NCI-H2029 treated with DMSO at 0.1 percent for 48 hours (cell line): ENCODE measurements around the gene KEL.

Experiments used
- DNase-seq: peaks from one replicate; lab custom pipeline; 2025; lab: John Stamatoyannopoulos, UW

KEL gene

DNA sequence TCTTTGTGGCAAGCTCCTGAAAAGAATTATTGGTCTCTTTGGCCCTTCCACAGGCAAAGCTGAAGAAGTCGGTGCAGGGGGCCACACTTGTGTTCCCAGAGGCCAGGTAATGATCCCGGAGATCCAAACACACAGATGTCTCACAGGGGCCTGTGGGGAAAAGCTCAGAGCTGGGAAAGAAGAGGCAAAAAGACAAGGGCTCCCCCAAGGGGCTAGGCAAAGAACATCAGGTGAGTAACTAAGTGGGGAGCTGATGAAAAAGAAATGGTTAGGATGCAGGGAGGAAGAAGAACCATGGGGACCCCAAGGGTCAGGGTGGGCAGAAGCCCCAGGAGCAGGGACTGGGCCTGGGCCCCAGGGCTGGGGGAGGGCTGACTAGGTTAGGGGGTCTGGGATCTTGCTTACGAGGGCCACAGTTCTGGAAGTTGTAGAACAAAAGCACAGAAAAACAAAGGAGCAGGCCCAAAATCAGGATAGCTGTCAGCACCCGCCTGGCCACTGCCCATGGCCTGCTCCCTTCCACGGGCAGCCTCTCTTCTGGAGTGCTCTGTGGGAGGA, 1.1 kb downstream of the KEL start:
- DNase-seq = no peak

DNA sequence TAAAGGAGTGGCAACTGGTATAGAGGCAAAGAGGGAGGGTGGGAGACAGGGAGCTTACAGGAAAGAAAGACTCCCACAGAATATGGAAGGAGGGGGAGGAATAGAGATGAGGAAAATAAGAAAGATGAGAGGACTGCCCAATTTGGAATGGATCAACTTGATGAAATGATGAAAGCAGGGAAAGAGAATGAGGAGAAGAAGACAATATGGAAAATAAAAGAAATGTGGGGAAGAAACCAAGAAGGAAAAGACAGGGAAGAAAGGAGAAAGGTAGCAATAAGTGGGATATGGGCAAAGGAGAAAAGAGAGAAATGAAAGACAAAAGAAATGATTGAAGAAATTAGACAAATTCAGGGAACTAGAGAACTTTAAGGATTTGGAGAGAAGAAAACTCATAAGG, 3.0 kb downstream of the KEL start:
- no peak for DNase-seq

DNA sequence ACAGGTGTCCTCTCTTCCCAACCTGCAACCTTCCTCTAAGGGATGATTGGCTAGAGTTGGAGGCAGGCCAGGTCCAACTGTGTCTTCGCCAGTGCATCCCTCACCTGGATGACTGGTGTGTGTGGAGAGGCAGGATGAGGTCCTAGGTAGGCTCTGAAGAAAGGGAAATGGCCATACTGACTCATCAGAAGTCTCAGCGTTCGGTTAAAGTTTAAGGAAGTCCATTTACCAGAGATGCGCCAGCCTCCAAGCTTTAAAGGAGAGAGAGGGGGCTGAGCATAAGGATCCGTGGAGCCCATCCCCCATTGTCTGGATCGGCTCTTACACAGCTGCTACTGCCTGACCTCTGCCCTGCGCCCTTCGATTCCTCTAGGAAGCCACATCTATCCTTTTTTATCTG, 4.4 kb downstream of the KEL start:
- no peak for DNase-seq

DNA sequence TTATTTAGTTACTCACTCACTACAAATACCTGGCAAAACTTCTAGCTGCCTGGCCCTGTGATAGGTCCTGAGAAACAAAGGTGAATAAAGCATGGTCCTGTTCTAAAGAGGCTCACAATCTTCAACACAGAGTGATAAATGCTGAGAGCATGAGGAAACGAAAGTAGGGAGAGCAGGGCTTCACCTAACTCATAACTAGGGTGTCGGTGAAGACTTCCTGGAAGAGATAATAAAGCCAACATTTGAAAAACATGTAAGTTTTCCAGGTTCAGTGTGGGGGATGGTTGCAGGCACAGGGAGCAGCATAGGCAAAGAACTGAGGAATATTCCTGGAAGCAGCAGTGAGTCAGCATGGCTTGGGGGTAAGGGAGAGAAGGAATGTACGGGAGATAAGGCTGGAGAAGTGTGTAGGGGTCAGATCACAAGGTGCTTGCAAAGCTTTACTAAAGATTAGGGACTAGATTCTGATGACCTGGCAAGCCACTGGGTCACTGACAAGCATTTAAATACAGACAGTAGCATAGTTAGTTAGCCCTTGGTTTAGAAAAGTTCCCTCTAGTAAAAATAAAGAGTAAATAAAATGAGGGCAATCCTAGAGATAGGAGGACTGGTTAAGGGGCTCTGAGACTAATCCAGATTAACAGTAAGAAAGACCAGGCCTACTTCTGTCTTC, 5.1 kb downstream of the KEL start:
- DNase-seq = no peak

- DNase-seq = no peak
Measured at GRCh38 chr7:142954680-142955268, 7.4 kb downstream of the KEL start.

- DNase-seq = no peak
Measured at GRCh38 chr7:142950235-142950634, 11.9 kb downstream of the KEL start.

GRCh38 chr7:142948603-142949002, 13.6 kb downstream of the KEL start:
- DNase-seq = no peak

DNA sequence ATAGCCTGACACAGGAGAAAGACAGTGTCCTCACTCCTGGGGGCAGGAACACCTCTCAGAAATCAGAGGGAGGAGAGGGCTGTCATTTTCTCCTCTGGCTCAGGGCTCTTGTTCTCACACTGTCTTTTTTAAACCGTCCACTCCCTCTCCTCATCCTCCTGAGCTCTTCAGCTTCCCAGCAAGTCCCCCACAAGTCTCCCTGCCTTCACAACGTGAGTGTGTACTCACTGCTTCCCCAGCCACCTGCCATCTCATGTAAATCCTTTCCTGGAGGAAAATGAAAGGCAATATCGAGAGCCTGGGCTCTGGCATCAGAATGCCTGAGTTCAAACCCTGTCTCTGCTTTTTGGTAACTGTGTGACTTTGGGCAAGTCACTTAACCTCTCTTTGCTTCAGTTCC, 17.2 kb downstream of the KEL start:
- no peak for DNase-seq

DNA sequence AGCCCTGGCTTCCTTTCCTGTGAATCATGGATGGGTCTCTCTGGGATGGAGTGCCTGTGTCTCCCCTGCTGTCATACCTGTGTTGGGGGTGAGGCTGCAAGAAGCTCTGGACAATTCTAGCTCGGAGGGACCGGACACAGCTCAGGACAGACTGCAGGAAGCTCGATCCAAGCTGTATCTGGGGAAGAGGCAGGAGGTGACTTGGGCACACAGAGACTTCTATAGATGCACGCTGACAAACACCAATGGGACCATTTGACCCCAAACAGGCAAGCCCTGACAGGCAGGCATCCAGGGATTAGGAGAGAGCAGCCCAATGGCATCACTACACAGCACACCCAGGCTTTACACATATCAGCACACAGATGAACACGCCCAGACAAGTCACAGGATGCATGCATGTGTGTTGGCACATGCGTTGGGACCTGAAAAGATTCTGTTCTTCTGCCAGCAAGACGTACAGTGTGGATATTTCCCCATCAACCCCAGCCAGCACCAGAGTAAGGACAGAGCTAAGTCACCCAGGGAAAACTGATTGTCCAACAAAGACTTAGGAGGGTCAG, 18.4 kb downstream of the KEL start:
- no peak for DNase-seq

DNA sequence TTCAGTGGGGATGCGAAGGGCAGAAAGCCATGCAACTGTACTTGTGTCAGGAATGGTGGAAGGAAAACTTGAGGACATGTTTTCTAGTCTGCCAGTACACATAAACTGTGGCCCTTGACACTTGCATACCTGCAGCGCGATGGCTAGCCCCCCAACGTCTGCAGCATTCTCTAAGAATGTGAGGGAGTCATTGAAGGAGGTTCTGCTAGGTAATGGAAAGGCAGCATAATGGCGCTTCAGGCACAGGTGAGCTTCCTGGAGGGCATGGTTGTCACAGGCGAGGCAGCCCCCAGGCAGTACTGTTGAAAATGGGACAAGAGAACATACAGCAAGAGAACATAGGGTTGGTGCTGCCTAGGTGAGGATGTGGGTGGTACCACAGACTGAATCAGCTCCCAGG, 19.4 kb downstream of the KEL start:
- DNase-seq = no peak

DNA sequence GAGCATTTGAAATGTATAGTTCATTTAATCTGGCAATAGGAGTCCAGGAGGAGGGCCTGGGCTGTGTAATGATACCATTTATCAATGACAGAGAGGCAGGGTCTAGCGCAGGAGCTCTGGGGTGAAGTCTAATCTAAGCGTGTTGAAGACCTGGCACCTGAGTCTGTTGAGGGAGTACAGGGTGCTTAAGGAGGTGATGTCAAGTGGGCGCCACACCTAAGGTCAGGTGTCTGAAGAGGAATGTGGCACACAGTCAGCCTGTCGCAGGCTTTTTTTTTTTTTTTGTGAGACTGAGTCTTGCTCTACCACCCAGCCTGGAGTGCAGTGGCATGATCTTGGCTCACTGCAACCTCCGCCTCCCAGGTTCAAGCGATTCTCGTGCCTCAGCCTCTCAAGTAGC, 20.6 kb downstream of the KEL start:
- no peak for DNase-seq

DNA sequence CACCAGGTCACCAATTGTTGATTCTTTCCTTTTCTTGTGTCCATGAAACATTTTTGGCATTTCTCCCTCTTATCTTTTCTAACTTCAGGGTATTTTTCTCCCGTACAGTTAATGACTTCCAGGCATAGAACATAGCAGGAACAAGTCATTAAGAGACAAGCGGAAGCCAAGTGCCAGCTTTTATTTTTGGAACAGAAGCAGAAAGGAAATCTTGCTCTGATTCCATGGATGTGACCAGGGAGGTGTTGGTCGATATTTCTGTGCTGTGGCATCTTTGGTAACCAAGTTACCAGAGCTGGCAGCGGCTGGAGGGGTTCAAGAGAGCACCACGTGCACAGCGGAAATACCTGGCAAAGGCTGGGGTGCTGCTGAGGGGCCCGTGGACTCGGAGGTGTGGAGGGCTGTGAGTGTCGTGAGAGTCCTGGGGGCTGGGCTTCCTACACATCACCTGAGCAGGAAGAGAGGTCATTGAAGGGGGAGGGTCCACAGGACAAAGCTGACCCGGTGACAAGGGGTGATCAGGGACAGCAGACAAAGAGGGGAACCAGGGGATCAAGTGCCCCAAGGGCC, 21.1 kb downstream of the KEL start:
- no peak for DNase-seq

DNA sequence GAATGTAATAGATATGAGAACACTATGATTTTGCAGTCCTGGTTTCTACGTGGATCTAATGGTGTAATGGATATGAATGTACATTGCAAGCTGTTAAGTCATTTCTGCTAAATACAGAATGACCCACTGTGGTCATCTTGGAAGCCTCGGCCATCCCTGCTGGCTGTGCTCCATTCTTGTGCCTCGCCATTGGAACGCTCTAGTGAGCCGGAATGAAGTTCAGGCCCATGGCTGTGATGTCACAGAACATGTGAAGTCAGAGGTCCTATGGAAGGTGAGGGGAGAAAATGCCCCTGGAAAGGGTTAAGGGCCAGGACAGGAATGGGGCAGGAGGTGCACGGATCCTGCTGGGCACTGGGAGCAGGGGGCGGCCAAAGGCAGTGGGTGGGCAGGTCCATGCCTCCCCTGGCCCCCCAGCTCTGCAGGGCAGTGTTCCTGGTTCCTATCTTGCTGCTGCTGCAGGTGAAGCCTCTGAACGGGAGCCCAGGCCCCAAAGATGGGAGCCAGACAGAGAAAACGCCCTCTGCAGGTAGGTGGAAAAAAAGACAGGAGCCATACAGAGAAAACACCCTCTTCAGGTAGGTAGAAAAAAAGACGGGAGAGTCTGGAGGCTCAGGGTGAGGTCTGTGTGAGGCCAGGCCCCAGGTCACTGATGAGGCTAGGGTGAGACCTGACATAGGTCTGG, 22.8 kb downstream of the KEL start, which contains the start of gene LLCFC1:
Gene LLCFC1, plus strand, starts transcription at position 259 of the 685 bp plus-strand sequence. Its CDS starts 138 bp downstream, at position 397.
- DNase-seq = no peak

DNA sequence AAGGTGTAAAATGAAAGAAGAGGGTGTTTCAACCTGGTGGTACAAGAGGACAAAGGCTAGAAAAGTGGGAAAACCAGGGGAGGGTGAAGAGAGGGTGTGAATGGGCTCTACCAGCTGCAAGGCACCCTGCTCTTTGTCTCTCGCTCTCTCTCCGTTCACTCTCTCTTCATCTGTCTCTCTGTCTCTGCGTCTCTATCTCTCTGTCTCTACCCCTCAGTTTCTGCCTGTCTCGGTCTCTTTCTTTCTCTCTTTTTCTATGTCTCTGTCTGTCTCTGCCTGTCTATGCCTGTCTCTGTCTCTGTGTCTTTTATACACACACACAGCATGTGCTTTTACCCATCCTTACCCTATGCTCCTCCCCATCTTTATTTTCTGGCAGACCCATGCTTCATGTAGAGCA, 23.6 kb downstream of the KEL start:
- DNase-seq = no peak

DNA sequence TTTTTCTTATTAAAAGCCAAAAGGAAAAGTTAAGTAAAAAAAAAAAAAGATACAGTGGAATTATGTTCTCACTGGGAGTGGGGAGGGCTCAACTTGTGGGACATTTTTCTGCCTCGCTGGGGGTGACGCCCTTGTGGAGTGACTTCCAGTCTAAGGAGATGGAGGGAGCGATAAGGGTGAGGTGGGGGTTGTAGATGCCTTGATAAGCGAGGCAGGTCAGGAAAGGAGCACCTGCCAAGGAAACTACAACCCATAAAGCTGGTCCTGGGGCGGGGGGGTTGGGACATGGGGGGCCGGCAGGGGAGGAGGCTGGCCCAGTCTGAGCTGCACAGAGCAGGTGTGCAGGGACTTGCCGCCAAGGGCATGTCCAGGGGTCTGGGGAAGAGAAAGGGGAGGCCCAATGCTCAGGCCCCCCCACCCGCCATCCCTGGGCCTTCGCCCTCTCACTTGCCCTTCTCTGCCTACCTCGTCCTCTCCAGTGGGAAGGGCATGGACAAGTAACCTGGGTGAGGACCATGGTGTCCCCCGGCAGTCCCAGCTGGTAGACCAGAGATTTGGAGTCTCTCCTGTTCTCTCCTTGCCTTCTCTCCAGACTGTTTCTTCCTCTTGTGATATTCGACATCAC, 26.1 kb downstream of the KEL start:
- DNase-seq = no peak

- DNase-seq = no peak
Measured at GRCh38 chr7:142934056-142934455, 28.1 kb downstream of the KEL start.

DNA sequence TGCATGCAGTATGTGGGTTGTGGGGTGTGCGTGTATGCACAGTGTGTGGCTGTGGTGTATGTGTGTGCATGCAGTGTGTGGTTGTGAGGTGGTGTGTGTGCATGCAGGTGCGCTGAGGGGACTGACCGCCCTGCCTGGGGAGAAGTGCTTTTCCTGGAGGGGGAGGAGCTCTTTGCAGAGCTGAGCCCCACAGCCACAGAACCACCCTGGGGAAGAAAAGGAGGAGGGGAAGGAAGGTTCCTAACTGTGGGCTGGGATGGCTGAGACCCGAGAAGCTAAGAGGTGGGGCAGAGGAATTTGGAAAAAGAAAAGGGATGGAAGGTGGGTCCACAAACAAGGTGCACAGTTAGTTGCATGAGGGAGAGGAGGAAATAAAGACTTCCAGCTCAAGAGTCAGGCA, 28.5 kb downstream of the KEL start, which contains the start of gene TRPV5:
Gene TRPV5, minus strand, starts transcription at position 123 of the 400 bp plus-strand sequence. CDS start 287 bp downstream, outside the sequence.
- no peak for DNase-seq

DNA sequence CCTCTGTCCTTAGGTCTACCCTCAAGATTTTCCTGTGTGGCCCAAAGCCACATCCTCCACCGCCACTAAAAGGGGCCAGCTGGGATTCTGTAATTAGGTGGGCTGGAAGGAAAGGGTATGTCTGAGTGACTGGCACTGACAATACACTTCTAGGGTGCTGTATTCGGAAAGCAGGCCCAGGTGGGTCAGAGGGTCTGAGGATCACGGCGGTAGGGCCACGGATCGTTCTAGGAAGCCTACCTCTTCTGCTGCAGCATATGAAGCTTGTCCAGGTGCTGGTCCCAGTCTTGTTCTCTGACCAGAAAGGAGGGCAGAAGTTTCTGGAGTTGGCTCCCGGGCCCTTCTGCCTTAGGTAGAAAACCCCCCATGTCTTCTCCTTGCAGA, 29.1 kb downstream of the KEL start:
- DNase-seq = no peak

GRCh38 chr7:142932386-142933091, 29.6 kb downstream of the KEL start:
- DNase-seq = no peak

- no peak for DNase-seq
Measured at GRCh38 chr7:142930126-142930730, 31.9 kb downstream of the KEL start.

DNA sequence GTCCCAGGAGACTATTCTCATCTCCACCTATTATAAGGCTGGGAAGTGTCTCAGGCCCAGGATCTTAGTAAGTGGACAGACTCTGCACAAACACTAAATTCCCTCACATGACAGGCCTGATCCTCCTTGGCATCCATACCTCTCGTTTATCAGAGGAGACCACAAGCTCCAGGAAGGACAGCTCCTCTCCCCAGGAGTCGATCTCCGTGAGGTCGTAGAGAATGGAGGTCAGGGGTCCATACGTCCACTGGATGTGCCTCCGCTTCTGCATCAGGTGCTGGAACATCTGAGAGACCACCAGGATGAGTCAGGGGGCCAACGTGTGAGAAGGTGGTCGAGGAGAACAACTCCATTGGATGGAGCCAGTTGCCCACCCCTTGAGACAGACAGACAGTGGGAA, 34.2 kb downstream of the KEL start:
- no peak for DNase-seq
